Right lobe of liver (tissue), 4 donors: Measurements from ENCODE around the gene RAB3GAP1.

Experiments
- POLR2A ChIP-seq: fragments of 450-650 bp; IDR thresholded peaks from one replicate; pipeline ENCODE4 v1.6.1; 2017; ENCODE audit warnings: antibody characterized with exemption, mild to moderate bottlenecking
- TF ChIP-seq, protein P1 (sequence below), 4 donors: fragments of 200-600 bp in 3 of 4; fragments of 450-650 bp in 1 of 4; IDR thresholded peaks; one replicate each; pipeline versions ENCODE4 v1.5.1 to v1.8.0; 2016 to 2022; ENCODE audit warnings: antibody characterized with exemption in 4 of 4, mild to moderate bottlenecking in 2 of 4
- donor health status: DM: no; HTN: no; CAD: no.
- donor health status: DM: no; HTN: no; CAD: no.
- donor health status: DM: no; HTN: yes; CAD: no.

DNA sequence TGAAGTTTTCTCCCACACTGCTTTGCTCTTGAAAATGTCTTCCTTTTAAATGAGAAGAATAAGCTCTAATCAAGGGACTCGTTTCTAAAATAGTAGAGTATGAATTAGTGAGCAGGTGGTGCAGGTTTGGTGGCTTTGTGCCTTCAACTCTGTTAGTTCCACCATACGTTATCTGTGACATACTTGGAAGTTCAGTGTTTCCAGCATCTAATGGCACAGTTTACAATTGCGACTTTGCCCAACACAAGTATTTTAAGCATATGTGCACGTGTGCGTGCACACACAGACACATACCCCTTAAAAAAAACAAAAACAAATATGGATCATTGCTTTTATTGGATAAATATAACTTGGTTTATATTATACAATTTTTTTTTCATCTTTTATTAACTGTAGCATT is 111.8 kb downstream of the RAB3GAP1 start:
- TF ChIP-seq, protein P1, sequence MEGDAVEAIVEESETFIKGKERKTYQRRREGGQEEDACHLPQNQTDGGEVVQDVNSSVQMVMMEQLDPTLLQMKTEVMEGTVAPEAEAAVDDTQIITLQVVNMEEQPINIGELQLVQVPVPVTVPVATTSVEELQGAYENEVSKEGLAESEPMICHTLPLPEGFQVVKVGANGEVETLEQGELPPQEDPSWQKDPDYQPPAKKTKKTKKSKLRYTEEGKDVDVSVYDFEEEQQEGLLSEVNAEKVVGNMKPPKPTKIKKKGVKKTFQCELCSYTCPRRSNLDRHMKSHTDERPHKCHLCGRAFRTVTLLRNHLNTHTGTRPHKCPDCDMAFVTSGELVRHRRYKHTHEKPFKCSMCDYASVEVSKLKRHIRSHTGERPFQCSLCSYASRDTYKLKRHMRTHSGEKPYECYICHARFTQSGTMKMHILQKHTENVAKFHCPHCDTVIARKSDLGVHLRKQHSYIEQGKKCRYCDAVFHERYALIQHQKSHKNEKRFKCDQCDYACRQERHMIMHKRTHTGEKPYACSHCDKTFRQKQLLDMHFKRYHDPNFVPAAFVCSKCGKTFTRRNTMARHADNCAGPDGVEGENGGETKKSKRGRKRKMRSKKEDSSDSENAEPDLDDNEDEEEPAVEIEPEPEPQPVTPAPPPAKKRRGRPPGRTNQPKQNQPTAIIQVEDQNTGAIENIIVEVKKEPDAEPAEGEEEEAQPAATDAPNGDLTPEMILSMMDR (IDR thresholded peaks at IDR 0.05): no peak
- no peak for TF ChIP-seq POLR2A
